H9 (cell line): ENCODE data around the gene POLR2M. TPM values are rescaled to one million over a fixed set of nuclear protein-coding genes. Genes with fewer than 3 reads are reported as not detected.

Source experiments
- DNase-seq: peaks from one replicate; pipeline ENCODE4 v3.0.0-alpha.2; 2017
- H2AFZ ChIP-seq: one replicate; pipeline ENCODE4 v1.6.1; 2013; ENCODE audit warnings: mild to moderate bottlenecking, low read length, control low read depth, moderate library complexity
- H2AK5ac ChIP-seq: 2 replicates; pipeline ENCODE4 v1.6.1; 2013; ENCODE audit warnings: low read length, control low read depth, mixed read lengths; ENCODE audit not compliant: insufficient read length
- H2BK120ac ChIP-seq: one replicate; pipeline ENCODE4 v1.6.1; 2013; ENCODE audit warnings: low read depth, mild to moderate bottlenecking, low read length, control low read depth, inconsistent platforms; ENCODE audit not compliant: poor library complexity, severe bottlenecking
- H2BK12ac ChIP-seq: 2 replicates; pipeline ENCODE4 v1.6.1; 2013; ENCODE audit warnings: low read length, control low read depth, mixed read lengths, low read depth; ENCODE audit not compliant: insufficient read length
- H2BK15ac ChIP-seq: 2 replicates; pipeline ENCODE4 v1.6.1; 2013; ENCODE audit warnings: low read depth, low read length, control low read depth
- H2BK20ac ChIP-seq: one replicate; pipeline ENCODE4 v1.6.1; 2013; ENCODE audit warnings: low read depth, mild to moderate bottlenecking, low read length, control low read depth, inconsistent platforms; ENCODE audit not compliant: poor library complexity, severe bottlenecking
- H2BK5ac ChIP-seq: 2 replicates; pipeline ENCODE4 v1.6.1; 2013; ENCODE audit warnings: low read length, control low read depth, mixed read lengths; ENCODE audit not compliant: insufficient read length
- H3K14ac ChIP-seq: 2 replicates; pipeline ENCODE4 v1.6.1; 2013; ENCODE audit warnings: low read length, control low read depth; ENCODE audit not compliant: insufficient read depth
- H3K18ac ChIP-seq: 2 replicates; pipeline ENCODE4 v1.6.1; 2013; ENCODE audit warnings: low read depth, mild to moderate bottlenecking, mixed read lengths, low read length, control low read depth; ENCODE audit not compliant: insufficient read length
- H3K23ac ChIP-seq: 2 replicates; pipeline ENCODE4 v1.6.1; 2013; ENCODE audit warnings: low read length, control low read depth, mixed read lengths, low read depth; ENCODE audit not compliant: insufficient read length
- H3K23me2 ChIP-seq: 2 replicates; pipeline ENCODE4 v1.6.1; 2013; ENCODE audit warnings: low read depth, mild to moderate bottlenecking, mixed read lengths, low read length, control low read depth; ENCODE audit not compliant: insufficient read length, poor library complexity, severe bottlenecking
- H3K27ac ChIP-seq: 2 replicates; pipeline ENCODE4 v1.5.1; 2013; ENCODE audit warnings: low read length, control low read depth, mixed read lengths, low read depth; ENCODE audit not compliant: insufficient read length
- H3K27me3 ChIP-seq: 2 replicates; pipeline ENCODE4 v1.6.1; 2013; ENCODE audit warnings: low read length, control low read depth, inconsistent platforms; ENCODE audit not compliant: insufficient read depth
- H3K4ac ChIP-seq: 2 replicates; pipeline ENCODE4 v1.6.1; 2013; ENCODE audit warnings: low read depth, mild to moderate bottlenecking, control low read depth, inconsistent platforms, low read length, moderate library complexity
- H3K4me1 ChIP-seq: 2 replicates; pipeline ENCODE4 v1.6.1; 2013; ENCODE audit warnings: low read length, control low read depth, inconsistent platforms; ENCODE audit not compliant: insufficient read depth
- H3K4me2 ChIP-seq: 2 replicates; pipeline ENCODE4 v1.6.1; 2013; ENCODE audit warnings: low read length, control low read depth, mixed read lengths; ENCODE audit not compliant: insufficient read length, insufficient read depth
- H3K56ac ChIP-seq: 2 replicates; pipeline ENCODE4 v1.6.1; 2013; ENCODE audit warnings: low read depth, mild to moderate bottlenecking, mixed read lengths, low read length, control low read depth; ENCODE audit not compliant: insufficient read length
- H3K79me1 ChIP-seq: 2 replicates; pipeline ENCODE4 v1.6.1; 2013; ENCODE audit warnings: low read depth, mild to moderate bottlenecking, moderate library complexity, low read length, control low read depth, inconsistent platforms; ENCODE audit not compliant: insufficient read depth, poor library complexity, severe bottlenecking
- H3K79me2 ChIP-seq: 2 replicates; pipeline ENCODE4 v1.6.1; 2013; ENCODE audit warnings: low read length, control low read depth, inconsistent platforms; ENCODE audit not compliant: insufficient read depth
- H3K9ac ChIP-seq: 2 replicates; pipeline ENCODE4 v1.6.1; 2013; ENCODE audit warnings: low read length, control low read depth, mixed read lengths; ENCODE audit not compliant: insufficient read length; ENCODE audit errors: extremely low read depth
- H3K9me3 ChIP-seq: one replicate; pipeline ENCODE4 v1.6.1; 2013; ENCODE audit warnings: low read depth, low read length, inconsistent platforms; ENCODE audit not compliant: control insufficient read depth
- H3T11ph ChIP-seq: one replicate; pipeline ENCODE4 v1.6.1; 2013; ENCODE audit warnings: mild to moderate bottlenecking, low read length, control low read depth, inconsistent platforms
- H4K20me1 ChIP-seq: one replicate; pipeline ENCODE4 v1.6.1; 2013; ENCODE audit not compliant: control insufficient read depth, insufficient read length, insufficient read depth
- H4K5ac ChIP-seq: 2 replicates; pipeline ENCODE4 v1.6.1; 2013; ENCODE audit warnings: low read depth, mild to moderate bottlenecking, mixed read lengths, low read length, control low read depth; ENCODE audit not compliant: insufficient read length
- H4K8ac ChIP-seq: replicated peaks from 2 replicates; pipeline ENCODE4 v1.6.1; 2013; ENCODE audit warnings: low read length, control low read depth, mixed read lengths, low read depth; ENCODE audit not compliant: insufficient read length
- H4K91ac ChIP-seq: 2 replicates; pipeline ENCODE4 v1.6.1; 2013; ENCODE audit warnings: low read depth, mild to moderate bottlenecking, moderate library complexity, mixed read lengths, low read length, control low read depth; ENCODE audit not compliant: insufficient read length
- H3K27ac Mint-ChIP-seq, 3 experiments: 2 replicates in 2 of 3; 3 replicates in 1 of 3; pipeline ENCODE4 v1.8.0; 2020 to 2021; ENCODE audit warnings: mixed read lengths in 3 of 3, mild to moderate bottlenecking in 1 of 3, moderate library complexity in 1 of 3
- H3K27me3 Mint-ChIP-seq: 2 replicates; pipeline ENCODE4 v1.8.0; 2021; ENCODE audit warnings: low read depth, mild to moderate bottlenecking, moderate library complexity, mixed read lengths
- H3K36me3 Mint-ChIP-seq, 3 experiments: 2 replicates in 2 of 3; 3 replicates in 1 of 3; pipeline ENCODE4 v1.8.0; 2020 to 2021; ENCODE audit warnings: low read depth in 3 of 3, mixed read lengths in 3 of 3; ENCODE audit not compliant: insufficient read depth in 1 of 3
- H3K4me1 Mint-ChIP-seq, 2 experiments: 2 replicates each; pipeline ENCODE4 v1.8.0; 2020; ENCODE audit warnings: mixed read lengths in 2 of 2
- H3K4me3 Mint-ChIP-seq, 2 experiments: 2 replicates in 1 of 2; 3 replicates in 1 of 2; pipeline ENCODE4 v1.8.0; 2020 to 2021; ENCODE audit warnings: mild to moderate bottlenecking in 2 of 2, mixed read lengths in 2 of 2, moderate library complexity in 1 of 2
- H3K9me3 Mint-ChIP-seq, 2 experiments: 2 replicates in 1 of 2; 3 replicates in 1 of 2; pipeline ENCODE4 v1.8.0; 2020; ENCODE audit warnings: mild to moderate bottlenecking in 2 of 2, mixed read lengths in 2 of 2, moderate library complexity in 1 of 2
- WGBS: extraction: QIAGEN DNeasy Blood & Tissue Kit; methylation state at CpG from one replicate; pipeline ENCODE4 v1.1.7; 2013; ENCODE audit warnings: missing lambda C conversion rate, low lambda C conversion rate, mixed read lengths; ENCODE audit not compliant: insufficient read length; ENCODE audit errors: extremely low coverage; 5-methylcytosine and 5-hydroxymethylcytosine counted together
- total RNA-seq: library from RNA; stranded (reverse); gene quantifications from 2 replicates; pipeline ENCODE4 v1.2.1, GENCODE V29; 2021
- TF ChIP-seq, protein P1 (sequence below): fragments of 200-600 bp; sonication (generic); conservative IDR thresholded peaks from 3 replicates; pipeline ENCODE4 v1.8.0; 2021; ENCODE audit warnings: antibody characterized with exemption, mild to moderate bottlenecking

POLR2M gene
- total RNA-seq, 1 experiment from 2014 or later: 67.3 TPM

DNA sequence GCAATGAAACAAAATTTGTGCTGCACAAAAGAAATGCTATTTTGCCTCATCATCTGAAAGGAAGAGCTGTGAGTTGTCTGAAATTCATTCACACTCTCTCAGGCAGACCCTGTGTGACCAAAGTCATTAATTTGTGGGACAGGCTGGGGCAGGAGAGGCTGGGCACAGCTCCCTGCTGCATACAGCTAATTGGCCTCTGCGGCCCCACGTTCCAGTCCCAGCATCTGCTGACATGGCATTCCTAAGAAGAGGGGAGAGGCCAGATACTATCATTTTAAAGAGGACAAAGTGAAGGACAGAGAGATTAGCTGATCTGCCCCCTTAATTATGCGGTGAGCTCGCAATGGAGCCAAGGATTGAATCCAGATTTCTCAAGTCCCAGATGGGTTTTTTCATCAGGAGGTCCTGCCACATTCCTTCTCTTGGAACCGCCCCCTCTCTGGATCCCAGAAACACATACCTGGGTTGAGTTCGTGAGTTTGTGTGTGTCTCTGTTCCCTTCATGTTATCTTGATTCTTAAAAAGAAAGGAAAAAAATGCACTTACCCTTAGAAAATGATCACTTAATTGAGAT lies 25.1 kb downstream of the POLR2M start:
- Histone ChIP-seq H2BK5ac (no peak overlapping the region), H3K4me2 (no peak overlapping the region), H2AFZ (no peak overlapping the region), H4K8ac (no peak overlapping the region), H3K56ac (no peak overlapping the region), H3K9me3 (no peaks in the 10 kb centered on the region), H3K4ac (no peak overlapping the region), H3K4me1 (no peaks in the 10 kb centered on the region), H4K91ac (no peak overlapping the region), H2BK120ac (no peak overlapping the region), H2BK15ac (no peak overlapping the region), H3K79me2 (no peaks in the 10 kb centered on the region), H3K79me1 (no peaks in the 10 kb centered on the region), H3K27me3 (no peaks in the 10 kb centered on the region), H3K18ac (no peak overlapping the region), H2BK20ac (no peak overlapping the region), H3K14ac (no peak overlapping the region), H3K9ac (no peak overlapping the region), H3T11ph (no peak overlapping the region), H2AK5ac (no peak overlapping the region), H4K5ac (no peak overlapping the region), H4K20me1 (no peaks in the 10 kb centered on the region), H2BK12ac (no peak overlapping the region), H3K23ac (no peak overlapping the region), H3K27ac (no peak overlapping the region), H3K23me2 (no peaks in the 10 kb centered on the region)
- H3K9me3 Mint-ChIP-seq: no peaks in the 10 kb centered on the region
- no peaks in the 10 kb centered on the region for H3K36me3 Mint-ChIP-seq
- H3K27ac Mint-ChIP-seq: no peak overlapping the region
- H3K4me1 Mint-ChIP-seq: peaks cover 4 to 10% of the 10 kb centered on the region in 2 experiments; a peak in 3 of 4 replicates
- TF ChIP-seq, protein P1, sequence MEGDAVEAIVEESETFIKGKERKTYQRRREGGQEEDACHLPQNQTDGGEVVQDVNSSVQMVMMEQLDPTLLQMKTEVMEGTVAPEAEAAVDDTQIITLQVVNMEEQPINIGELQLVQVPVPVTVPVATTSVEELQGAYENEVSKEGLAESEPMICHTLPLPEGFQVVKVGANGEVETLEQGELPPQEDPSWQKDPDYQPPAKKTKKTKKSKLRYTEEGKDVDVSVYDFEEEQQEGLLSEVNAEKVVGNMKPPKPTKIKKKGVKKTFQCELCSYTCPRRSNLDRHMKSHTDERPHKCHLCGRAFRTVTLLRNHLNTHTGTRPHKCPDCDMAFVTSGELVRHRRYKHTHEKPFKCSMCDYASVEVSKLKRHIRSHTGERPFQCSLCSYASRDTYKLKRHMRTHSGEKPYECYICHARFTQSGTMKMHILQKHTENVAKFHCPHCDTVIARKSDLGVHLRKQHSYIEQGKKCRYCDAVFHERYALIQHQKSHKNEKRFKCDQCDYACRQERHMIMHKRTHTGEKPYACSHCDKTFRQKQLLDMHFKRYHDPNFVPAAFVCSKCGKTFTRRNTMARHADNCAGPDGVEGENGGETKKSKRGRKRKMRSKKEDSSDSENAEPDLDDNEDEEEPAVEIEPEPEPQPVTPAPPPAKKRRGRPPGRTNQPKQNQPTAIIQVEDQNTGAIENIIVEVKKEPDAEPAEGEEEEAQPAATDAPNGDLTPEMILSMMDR: no peak
- no CpG with 5 or more reads among the region's 6 CpGs for WGBS
- no peak for DNase-seq
- no peak overlapping the region for H3K4me3 Mint-ChIP-seq
- no peaks in the 10 kb centered on the region for H3K27me3 Mint-ChIP-seq
